HG03378 (cell line): ENCODE results near the gene TSPAN32.

Source experiments
- ATAC-seq: cut with Tn5 transposase; IDR thresholded peaks from one replicate; pipeline ENCODE4 v1.9.1; 2021; ENCODE audit warnings: mild to moderate bottlenecking, moderate library complexity; ENCODE audit not compliant: unreplicated experiment

Gene TSPAN32

GRCh38 chr11:2301631-2302305, at the start of gene TSPAN32, which contains the start of gene C11orf21:
Gene TSPAN32, plus strand, starts transcription at chr11:2302013. Its CDS starts 137 bp downstream, at chr11:2302150.
Gene C11orf21, minus strand, starts transcription at chr11:2301918. Its CDS starts 110 bp downstream, at chr11:2301808.
- ATAC-seq = no peak

GRCh38 chr11:2252018-2252417, 49.8 kb upstream of the TSPAN32 start:
- ATAC-seq = no peak

GRCh38 chr11:2256293-2256913, 45.4 kb upstream of the TSPAN32 start:
- no peak for ATAC-seq

GRCh38 chr11:2256951-2257700, 44.7 kb upstream of the TSPAN32 start:
- ATAC-seq = no peak

- ATAC-seq = no peak
Observed at GRCh38 chr11:2258501-2259465, 43.0 kb upstream of the TSPAN32 start.

- ATAC-seq = no peak
Observed at GRCh38 chr11:2259466-2259830, 42.4 kb upstream of the TSPAN32 start.

- no peak for ATAC-seq
Observed at GRCh38 chr11:2259897-2260451, 41.8 kb upstream of the TSPAN32 start.

- ATAC-seq = no peak
Observed at GRCh38 chr11:2260491-2261364, 41.1 kb upstream of the TSPAN32 start.

GRCh38 chr11:2261436-2262230, 40.2 kb upstream of the TSPAN32 start:
- ATAC-seq = no peak

- ATAC-seq = no peak
Observed at GRCh38 chr11:2262301-2263070, 39.3 kb upstream of the TSPAN32 start.

- no peak for ATAC-seq
Observed at GRCh38 chr11:2263071-2263565, 38.7 kb upstream of the TSPAN32 start.

- no peak for ATAC-seq
Observed at GRCh38 chr11:2263724-2264360, 38.0 kb upstream of the TSPAN32 start.

- ATAC-seq = no peak
Observed at GRCh38 chr11:2264366-2265053, 37.3 kb upstream of the TSPAN32 start.

GRCh38 chr11:2265396-2265795, 36.4 kb upstream of the TSPAN32 start:
- ATAC-seq = no peak

- no peak for ATAC-seq
Observed at GRCh38 chr11:2265854-2266585, 35.8 kb upstream of the TSPAN32 start.
